K562 treated with DMSO at 1 percent for 24 hours (cell line): ENCODE data around the gene PRAMEF12. TPM values are rescaled to one million over a fixed set of nuclear protein-coding genes. Genes with fewer than 3 reads are reported as not detected.

Source experiments
- total RNA-seq: library from RNA; unstranded; fragments of 300-600 nt; gene quantifications from 2 replicates; pipeline ENCODE4 v1.2.3, GENCODE V29; 2022; ENCODE audit warnings: low read depth; ENCODE audit not compliant: insufficient read depth

The PRAMEF12 gene
- total RNA-seq = not detected in 2 replicates

DNA sequence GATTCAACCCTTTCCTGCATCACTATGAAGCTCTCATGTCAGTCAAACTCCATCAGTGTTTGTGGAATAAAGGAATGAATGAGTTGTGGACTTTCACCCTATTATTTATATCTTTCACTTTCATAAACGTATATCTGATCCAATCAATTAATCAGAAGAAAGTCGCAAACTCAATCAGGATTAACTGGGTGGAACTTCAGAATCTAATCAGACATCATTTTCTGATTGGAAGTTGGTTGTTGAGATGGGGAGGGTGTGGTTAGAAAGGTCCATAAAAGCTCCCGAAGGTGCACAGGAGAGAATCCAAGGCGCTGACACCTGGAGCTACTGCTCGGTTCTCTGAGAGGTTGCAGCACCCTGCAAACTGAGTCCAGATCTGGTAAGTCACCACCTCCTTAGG is at the start of gene PRAMEF12:
Gene PRAMEF12, plus strand, starts transcription at position 301 of the 400 bp plus-strand sequence. CDS start 1,130 bp downstream, outside the sequence.

DNA sequence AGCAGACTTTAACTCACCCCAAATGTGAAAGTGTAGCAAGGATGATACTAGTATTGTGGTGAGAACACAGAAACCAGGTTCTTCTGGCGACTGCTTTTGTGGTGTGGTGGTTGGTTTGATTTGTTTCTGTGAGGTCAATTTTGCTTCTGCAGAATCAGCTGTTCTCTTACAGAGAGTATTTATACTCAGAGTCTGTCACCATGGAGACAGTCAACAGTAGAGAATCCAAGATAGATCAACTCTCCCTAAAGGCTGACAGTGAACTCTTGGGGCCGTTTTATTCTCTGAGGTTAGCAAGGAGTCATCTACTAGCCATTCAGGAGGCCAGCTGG is 27.6 kb upstream of the PRAMEF12 start, which contains the start of gene CFAP107:
Gene CFAP107, plus strand, starts transcription at position 209 of the 332 bp plus-strand sequence. CDS start 231 bp downstream, outside the sequence.

DNA sequence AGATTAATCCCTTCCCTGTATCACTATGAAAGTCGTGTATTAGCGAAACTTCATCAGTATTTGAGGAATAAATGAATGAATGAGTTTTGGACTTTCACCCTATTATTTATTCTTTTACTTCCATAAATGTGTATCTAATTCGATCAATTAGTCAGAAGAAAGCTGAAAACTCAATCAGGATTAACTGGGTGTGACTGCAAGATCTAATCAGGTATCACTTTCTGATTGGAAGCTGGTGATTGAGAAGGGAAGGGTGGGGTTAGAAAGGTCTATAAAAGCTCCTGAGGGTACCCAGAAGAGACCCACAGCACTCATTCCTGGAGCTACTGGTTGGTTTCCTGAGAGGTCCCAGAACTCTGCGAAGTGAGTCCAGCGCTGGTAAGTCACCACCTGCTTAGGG is 17.6 kb downstream of the PRAMEF12 start, which contains the start of gene PRAMEF1:
Gene PRAMEF1, plus strand, starts transcription at position 301 of the 400 bp plus-strand sequence. CDS start 1,831 bp downstream, outside the sequence.

Other genes starting within 250 kb of the PRAMEF12 start
- 34.4 and 35.6 TPM in 2 replicates for gene DHRS3, start 155.5 kb upstream of the PRAMEF12 start, total RNA-seq
- gene AADACL4, start 129.7 kb upstream of the PRAMEF12 start, total RNA-seq = not detected in 2 replicates
- gene AADACL3, start 57.6 kb upstream of the PRAMEF12 start, total RNA-seq = not detected in 2 replicates
- gene CFAP107, start 27.5 kb upstream of the PRAMEF12 start, total RNA-seq = not detected in 2 replicates
- gene PRAMEF1, start 17.7 kb downstream of the PRAMEF12 start, total RNA-seq = not detected in 2 replicates
- not detected in 2 replicates for gene PRAMEF11, start 57.7 kb downstream of the PRAMEF12 start, total RNA-seq
- not detected in 2 replicates for gene HNRNPCL1, start 75.0 kb downstream of the PRAMEF12 start, total RNA-seq
- gene PRAMEF2, start 83.3 kb downstream of the PRAMEF12 start, total RNA-seq = not detected in 2 replicates
- gene PRAMEF4, start 112.5 kb downstream of the PRAMEF12 start, total RNA-seq = not detected in 2 replicates
- gene PRAMEF10, start 124.5 kb downstream of the PRAMEF12 start, total RNA-seq = not detected in 2 replicates
- gene PRAMEF7, start 142.9 kb downstream of the PRAMEF12 start, total RNA-seq = not detected in 2 replicates
- not detected in 2 replicates for gene PRAMEF6, start 173.8 kb downstream of the PRAMEF12 start, total RNA-seq